ENCODE measurements around the gene GDI1.

Gene GDI1

DNA sequence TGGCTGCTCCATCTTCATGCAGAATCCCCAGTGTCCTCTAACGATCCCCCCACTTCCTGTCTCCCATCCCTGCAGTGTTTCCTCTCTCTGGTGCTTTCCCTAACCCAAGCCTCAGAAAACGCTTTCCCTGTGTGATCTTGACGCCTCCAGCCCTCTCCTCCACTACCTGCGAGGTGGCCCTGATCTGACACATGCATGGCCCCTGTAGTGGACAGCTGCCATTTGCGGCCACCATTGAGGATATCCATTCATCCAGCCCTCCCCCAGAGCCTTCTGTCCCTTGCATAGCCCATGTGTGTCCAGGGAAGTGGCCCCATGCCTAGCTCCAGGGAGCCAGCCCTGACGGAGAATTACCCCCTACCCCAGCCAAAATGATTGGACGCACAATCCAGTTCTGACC is 46.4 kb downstream of the GDI1 start:
- DNase-seq: no peak

DNA sequence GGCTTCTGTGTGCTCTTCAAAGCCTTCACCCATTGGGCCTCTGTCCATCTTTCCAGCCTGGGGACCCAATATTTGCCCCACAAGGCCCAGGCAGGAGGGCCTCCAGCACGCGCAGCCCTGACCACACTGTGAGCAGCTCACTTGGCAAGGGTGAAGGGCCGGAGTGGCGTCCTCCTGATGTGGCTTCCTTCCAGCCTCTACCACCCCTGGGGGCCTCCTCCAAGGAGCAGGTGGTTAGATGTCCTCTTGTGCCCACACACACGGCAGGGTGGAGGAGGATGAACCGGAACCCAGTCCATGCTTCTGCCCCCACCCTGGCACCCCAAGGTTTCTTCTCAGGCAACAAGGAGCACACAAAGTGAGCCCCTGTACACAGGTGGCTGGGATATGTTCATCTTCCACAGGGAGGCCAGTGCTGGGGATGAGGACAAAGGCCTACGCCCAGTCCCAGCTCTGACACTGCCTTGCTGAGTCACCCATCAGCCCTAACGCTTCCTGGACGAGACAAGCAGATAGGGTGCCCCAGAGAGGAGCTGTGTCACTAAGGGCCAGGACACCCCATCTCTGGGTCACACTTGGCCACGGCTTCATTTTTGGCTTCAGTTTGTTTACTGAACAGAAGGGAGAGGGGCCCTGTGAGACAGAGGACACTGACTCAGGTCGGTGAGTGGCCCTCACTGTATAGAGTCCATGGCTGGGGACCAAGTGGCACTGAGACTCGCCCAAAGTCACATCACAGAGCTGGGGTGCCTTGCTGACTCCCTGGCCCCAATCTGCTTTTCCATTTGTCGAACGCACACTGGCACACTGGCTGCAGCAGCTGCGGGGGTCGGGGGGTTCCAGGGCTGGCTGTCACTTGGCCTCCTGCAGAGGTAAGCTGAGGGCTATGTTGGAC is 47.5 kb downstream of the GDI1 start:
- DNase-seq: no peak

DNA sequence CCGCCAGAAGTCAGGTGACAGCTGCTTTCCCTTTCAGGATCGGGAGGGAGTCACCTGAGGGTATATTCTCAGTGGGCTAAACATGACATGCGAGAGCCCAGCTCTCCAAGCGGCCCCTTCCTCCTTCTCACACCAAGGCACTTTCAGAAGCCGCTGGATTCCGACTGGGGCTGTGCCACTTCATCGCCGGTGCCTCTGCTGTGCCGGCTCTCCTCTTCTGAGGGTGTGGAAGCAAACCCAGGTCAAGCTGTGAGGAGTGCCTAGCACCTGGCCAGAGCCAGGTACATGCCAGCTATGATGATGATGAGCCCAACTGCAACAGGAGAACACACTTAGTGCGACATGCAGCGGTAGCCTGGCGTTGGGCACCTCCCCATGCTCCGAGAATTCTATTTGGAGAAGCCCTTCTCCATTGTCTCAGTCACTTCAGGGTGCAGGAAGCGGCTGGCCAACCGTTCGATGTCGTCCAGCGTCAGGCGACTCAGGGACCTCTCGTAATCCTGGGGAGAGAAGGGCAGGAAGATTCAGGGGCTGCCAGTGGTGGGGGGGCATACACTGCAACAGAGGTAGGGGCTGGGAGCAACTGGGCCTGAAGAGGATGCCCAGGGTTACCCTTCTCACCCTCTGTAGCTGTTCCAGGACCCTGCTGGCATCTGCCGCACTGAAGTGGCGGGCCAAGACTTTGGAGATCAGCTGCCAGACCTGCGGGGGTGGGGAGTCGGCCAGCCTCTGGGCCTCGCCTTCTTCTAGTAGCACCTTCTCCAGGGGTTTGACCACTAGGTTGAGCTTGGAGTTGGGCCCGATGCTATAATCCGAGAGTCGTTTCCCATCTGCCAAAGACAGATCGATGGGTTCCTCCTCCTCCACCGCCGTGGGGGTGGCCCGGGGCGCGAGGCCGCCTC is 48.4 kb downstream of the GDI1 start:
- no peak for DNase-seq

DNA sequence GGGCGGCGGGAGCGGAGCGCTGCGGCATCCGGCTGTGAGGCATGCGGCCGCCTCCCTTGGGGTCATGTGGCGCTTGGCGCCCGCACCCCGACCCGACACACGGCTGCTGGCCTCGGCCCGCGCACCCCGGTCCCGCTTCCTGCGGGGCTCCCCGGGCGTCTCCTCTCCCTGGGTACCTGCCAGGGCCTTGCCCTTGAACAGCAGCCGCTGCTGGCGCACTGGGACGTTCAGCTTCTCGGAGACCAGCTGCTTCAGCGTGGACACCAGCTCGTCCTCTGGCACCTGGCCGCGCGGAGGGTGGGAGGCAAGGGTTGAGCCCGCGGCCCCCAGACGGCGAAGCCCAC is 49.1 kb downstream of the GDI1 start:
- peak; percentile 29 for DNase-seq

DNA sequence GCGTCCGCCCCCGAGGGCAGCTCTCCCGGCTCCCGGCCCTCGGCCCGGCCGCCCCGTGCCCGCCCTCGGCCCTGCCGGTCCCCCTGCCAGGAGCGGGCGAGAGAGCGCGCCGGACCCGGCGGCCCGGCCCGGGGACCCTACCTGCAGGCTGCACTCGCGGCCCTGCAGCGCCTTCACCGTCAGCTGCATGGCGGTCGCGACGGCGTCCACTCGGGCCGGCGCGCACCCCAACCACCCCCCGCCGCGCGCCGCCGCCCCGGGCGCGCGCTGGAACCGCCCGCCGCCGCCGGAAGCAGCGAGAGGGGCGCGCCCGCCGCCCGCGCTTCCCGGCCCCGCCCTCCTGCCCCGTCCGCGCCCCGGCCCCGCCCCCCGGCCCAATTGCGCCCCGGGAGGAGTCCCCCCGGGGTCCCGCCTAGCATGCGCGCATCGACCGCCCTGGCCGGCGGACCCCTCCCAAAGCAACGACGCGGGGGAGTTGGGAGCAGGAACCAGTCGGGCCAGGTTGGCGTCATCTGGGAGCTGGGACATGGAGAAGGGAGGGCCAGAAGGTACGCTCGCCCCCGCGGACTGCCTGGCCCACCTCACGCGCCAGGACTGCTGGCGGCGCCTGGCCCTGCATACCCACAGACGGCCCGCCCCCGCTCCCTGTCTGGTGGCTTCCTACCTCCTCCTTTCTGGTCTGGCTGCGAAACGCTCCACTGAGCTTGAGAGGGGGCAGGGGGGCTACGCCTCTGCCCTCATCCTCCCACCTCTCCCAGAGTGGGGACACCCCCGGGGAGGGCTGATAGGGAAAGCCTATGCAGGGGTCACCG is 49.6 kb downstream of the GDI1 start, which contains the start of gene UBL4A:
TSS of gene UBL4A (minus strand) at position 220 of the 812 bp plus-strand sequence. CDS start at position 189, 31 bp downstream.
- DNase-seq: peak; percentile 58

DNA sequence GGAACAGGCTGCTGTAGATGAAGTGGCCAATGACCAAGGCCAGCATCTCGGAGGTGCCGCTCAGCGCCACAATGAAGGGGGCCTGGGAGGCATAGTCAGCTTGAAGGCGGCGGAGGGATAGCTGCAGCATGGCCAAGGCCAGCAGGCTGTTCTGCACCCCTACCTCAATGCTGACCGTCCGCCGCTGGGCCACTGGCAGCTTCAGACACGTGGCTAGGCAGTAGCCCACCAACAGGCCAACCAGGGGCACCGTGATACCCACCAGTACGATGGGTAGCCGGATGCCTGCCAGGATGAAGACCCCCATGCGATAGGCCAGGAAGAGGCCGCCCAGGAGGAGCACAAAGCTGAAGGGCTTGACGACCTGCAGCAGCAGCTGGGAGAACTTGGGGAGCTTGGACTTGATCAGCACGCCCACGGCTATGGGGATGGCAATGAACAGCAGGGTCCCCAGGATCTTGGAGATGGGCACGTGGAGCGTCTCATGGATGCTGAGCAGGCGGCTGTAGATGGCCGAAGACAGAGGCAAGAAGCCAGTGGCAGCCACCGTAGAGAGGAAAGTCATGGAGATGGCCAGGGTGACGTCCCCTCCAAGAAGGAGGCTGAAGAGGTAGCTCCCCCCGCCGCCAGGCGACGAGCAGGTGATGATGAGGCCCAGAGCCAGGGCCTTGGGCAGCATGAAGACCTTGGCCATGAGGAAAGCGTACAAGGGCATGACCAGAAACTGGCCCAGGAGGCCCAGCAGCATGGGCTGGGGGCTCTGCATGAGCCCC is 50.8 kb downstream of the GDI1 start:
- DNase-seq: no peak

DNA sequence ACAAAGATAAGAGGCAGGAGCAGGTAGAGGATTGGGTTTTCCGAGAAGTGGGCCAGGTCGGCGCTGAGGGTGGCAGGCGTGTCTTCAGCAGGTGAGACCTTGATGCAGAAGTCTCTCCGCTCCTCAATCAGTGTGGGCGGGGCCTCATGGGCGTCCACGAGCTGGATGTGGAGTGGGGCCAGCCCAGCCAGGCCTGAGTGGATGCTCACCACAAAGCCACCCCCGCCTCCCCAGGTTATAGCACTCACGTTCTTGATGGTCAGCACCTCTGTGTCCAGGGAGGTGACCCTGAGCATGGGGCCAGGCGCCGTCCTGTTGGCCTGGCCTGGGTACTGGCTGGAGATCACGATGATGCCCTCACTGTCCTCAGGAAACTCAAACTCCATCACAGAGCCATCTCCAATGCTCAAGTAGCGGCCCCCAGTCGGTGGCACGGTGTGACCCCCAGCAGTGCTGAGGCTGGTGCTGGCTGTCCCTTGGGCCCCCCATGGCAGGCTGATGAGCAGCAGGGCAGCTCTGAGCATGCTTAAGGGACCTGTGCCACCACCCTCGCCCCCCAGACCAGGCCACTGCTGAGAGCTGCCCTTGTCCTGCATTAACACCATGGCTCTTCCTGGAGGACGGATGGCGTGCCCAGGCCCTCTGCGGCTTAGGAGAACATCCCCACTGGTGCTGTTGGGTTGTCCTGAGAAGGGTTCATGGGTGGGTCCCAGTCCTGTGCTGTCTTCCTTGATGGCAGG is 51.6 kb downstream of the GDI1 start:
- DNase-seq: no peak

DNA sequence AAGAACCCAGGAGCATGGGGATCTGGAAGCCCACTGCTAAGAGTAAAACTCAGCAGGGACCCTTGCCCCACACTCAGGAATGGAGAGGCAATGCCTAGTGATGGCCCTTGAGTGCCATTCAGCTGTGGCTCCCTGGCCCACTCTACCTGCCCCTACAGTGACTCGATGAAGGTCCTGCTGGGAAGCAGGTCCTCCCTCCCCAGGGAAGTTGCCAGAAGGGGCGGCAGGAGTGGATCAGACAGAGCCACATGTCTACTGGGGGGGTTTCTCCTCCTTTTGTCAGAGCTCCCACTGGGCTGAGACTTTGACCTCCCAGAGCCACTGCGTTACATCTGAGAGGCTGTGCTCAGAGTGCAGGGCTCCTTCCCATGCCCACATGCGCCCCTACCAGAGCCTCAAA is 52.2 kb downstream of the GDI1 start:
- DNase-seq: no peak

DNA sequence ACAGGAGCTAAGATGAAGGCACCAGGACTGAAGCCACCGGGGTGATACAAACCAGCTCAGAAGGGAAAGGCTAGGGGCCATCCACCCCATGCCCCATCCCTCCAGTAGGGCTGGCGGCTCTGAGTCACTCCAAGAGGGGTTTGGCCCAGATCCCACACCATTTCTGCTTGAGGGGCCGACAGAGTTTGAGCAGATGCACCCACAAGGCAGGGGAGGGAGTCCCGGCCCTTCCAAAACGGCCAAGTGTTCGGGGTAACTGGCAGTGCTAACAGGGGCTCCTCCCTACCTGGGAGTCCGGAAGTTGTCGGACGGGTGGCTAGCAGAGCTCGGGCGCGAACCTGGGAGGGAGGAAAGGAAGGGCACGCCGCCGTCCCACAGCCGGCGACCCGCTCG is 53.1 kb downstream of the GDI1 start:
- peak; percentile 15 for DNase-seq

DNA sequence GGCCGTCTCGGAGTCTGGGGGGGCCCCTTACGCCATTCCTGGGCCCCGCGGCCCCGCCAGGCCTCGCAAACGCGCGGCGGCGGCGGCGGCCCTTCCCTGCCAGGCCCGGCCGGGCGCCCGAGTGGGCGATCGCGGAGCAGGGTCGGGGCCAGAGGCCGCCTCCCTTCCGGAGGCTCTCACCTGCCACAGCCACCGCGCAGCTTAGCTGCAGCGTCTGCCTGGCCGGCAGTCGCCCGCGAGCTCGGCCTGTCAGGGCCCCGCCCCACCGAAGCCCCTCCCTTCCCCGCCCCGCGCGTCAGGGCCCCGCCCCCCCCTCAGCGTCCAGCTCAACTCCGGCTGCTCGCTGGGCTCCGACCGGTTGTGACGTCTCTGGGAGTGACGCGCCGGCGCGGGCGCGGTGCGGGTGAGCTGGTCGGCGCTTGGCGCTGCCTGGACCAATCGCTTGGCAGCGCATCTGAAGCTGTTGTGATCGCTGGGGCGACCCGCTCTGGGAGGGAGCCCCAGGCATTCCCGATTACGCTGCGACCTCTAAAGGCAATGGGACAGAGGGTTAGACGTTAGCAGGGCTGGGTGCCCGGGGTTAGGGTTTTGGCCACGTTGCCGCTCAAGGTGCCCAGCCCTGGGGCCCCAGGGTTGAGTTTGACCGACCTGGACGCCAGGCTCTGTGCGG is 53.6 kb downstream of the GDI1 start, which contains the start of gene SLC10A3:
TSS of gene SLC10A3 (minus strand) at position 216 of the 670 bp plus-strand sequence. CDS start 1,689 bp downstream, outside the sequence.
- peak; percentile 90 for DNase-seq

Measured in activated naive CD4-positive, alpha-beta T cell treated with Interleukin-2 at 50 U/mL for 16 hours (primary cell).